ENCODE measurements around the gene PIK3CB.
"Not testable (repeated sequence)": the region's sequence is repeated elsewhere in the genome, so short reads cannot be mapped to it uniquely, and the experiment has no call there.

The PIK3CB gene

GRCh38 chr3:138684396-138684795 is 150.3 kb downstream of the PIK3CB start:
- Histone ChIP-seq H3K27me3 (ENCODE audit: low read length) (no peaks in the 10 kb centered on the region), H3K27ac (ENCODE audit: low read depth, low read length) (no peak overlapping the region), H3K4me2 (ENCODE audit: low read depth, low read length, poor library complexity, severe bottlenecking) (no peak overlapping the region), H3K9me2 (replicated peaks; ENCODE audit: insufficient read depth, low read length) (no peaks in the 10 kb centered on the region), H3K36me3 (ENCODE audit: low read length) (peaks cover 3% of the 10 kb centered on the region; the same call in 1 of the 2 replicates), H3K4me3 (ENCODE audit: insufficient read depth, low read length, poor library complexity, severe bottlenecking) (no peak overlapping the region), H3K79me2 (ENCODE audit: insufficient read depth, low read length) (no peaks in the 10 kb centered on the region), H4K20me1 (ENCODE audit: low read depth, low read length) (no peaks in the 10 kb centered on the region), H2AFZ (ENCODE audit: low read depth, low read length, severe bottlenecking) (no peak overlapping the region), H3K9ac (ENCODE audit: low read length) (no peak overlapping the region), H3K9me3 (ENCODE audit: insufficient read depth, low read length) (no peaks in the 10 kb centered on the region), H3F3A (ENCODE audit: insufficient read depth) (no peaks in the 10 kb centered on the region)
- TF ChIP-seq CTCF (IDR thresholded peaks at IDR 0.05; ENCODE audit: insufficient read depth, low read length, poor library complexity, severe bottlenecking), result no peak
- TF ChIP-seq EZH2phosphoT487 (conservative IDR thresholded peaks at IDR 0.05; ENCODE audit: low read length), result no peak

- H3K79me2 ChIP-seq (ENCODE audit: insufficient read depth, low read length), result no peaks in the 10 kb centered on the region
- no peak overlapping the region for H3K4me3 ChIP-seq (ENCODE audit: insufficient read depth, low read length, poor library complexity, severe bottlenecking)
- no peak overlapping the region for H2AFZ ChIP-seq (ENCODE audit: low read depth, low read length, severe bottlenecking)
- no peak overlapping the region for H3K9ac ChIP-seq (ENCODE audit: low read length)
- no peak for TF ChIP-seq CTCF (IDR thresholded peaks at IDR 0.05; ENCODE audit: insufficient read depth, low read length, poor library complexity, severe bottlenecking)
- no peak for TF ChIP-seq EZH2phosphoT487 (conservative IDR thresholded peaks at IDR 0.05; ENCODE audit: low read length)
- H3K27me3 ChIP-seq (ENCODE audit: low read length), result no peaks in the 10 kb centered on the region
- H3K9me2 ChIP-seq (replicated peaks; ENCODE audit: insufficient read depth, low read length), result no peaks in the 10 kb centered on the region
- H3K9me3 ChIP-seq (ENCODE audit: insufficient read depth, low read length), result no peaks in the 10 kb centered on the region
- no peak overlapping the region for H3K27ac ChIP-seq (ENCODE audit: low read depth, low read length)
- peaks cover under 1% of the 10 kb centered on the region; the same call in 1 of the 2 replicates for H3K36me3 ChIP-seq (ENCODE audit: low read length)
- H3F3A ChIP-seq (ENCODE audit: insufficient read depth), result no peaks in the 10 kb centered on the region
- H4K20me1 ChIP-seq (ENCODE audit: low read depth, low read length), result no peaks in the 10 kb centered on the region
- no peak overlapping the region for H3K4me2 ChIP-seq (ENCODE audit: low read depth, low read length, poor library complexity, severe bottlenecking)
Measured at GRCh38 chr3:138682648-138683047, 152.1 kb downstream of the PIK3CB start.

- Histone ChIP-seq H3K4me2 (ENCODE audit: low read depth, low read length, poor library complexity, severe bottlenecking) (no peak overlapping the region), H2AFZ (ENCODE audit: low read depth, low read length, severe bottlenecking) (no peak overlapping the region), H3K9me2 (replicated peaks; ENCODE audit: insufficient read depth, low read length) (no peaks in the 10 kb centered on the region), H3K9ac (ENCODE audit: low read length) (no peak overlapping the region), H3K36me3 (ENCODE audit: low read length) (peaks cover 6% of the 10 kb centered on the region; the same call in 1 of the 2 replicates), H3K9me3 (ENCODE audit: insufficient read depth, low read length) (peaks cover 1% of the 10 kb centered on the region; the same call in 1 of the 2 replicates), H3K4me3 (ENCODE audit: insufficient read depth, low read length, poor library complexity, severe bottlenecking) (no peak overlapping the region), H3K27ac (ENCODE audit: low read depth, low read length) (no peak overlapping the region), H3K27me3 (ENCODE audit: low read length) (no peaks in the 10 kb centered on the region), H3K79me2 (ENCODE audit: insufficient read depth, low read length) (no peaks in the 10 kb centered on the region), H4K20me1 (ENCODE audit: low read depth, low read length) (no peaks in the 10 kb centered on the region), H3F3A (ENCODE audit: insufficient read depth) (no peaks in the 10 kb centered on the region)
- TF ChIP-seq EZH2phosphoT487 (conservative IDR thresholded peaks at IDR 0.05; ENCODE audit: low read length), result no peak
Measured at GRCh38 chr3:138681463-138682220, 153.1 kb downstream of the PIK3CB start.

GRCh38 chr3:138680974-138681373 is 153.8 kb downstream of the PIK3CB start:
- H3K9me3 ChIP-seq (ENCODE audit: insufficient read depth, low read length); H4K20me1 ChIP-seq (ENCODE audit: low read depth, low read length); H2AFZ ChIP-seq (ENCODE audit: low read depth, low read length, severe bottlenecking); H3K4me3 ChIP-seq (ENCODE audit: insufficient read depth, low read length, poor library complexity, severe bottlenecking); H3K9ac ChIP-seq (ENCODE audit: low read length); H3K9me2 ChIP-seq (replicated peaks; ENCODE audit: insufficient read depth, low read length); H3K79me2 ChIP-seq (ENCODE audit: insufficient read depth, low read length); H3K4me2 ChIP-seq (ENCODE audit: low read depth, low read length, poor library complexity, severe bottlenecking); H3K27me3 ChIP-seq (ENCODE audit: low read length); H3F3A ChIP-seq (ENCODE audit: insufficient read depth); H3K27ac ChIP-seq (ENCODE audit: low read depth, low read length): not testable (repeated sequence)
- H3K36me3 ChIP-seq (ENCODE audit: low read length), result peaks cover 12% of the 10 kb centered on the region
